SKM-1 (cell line): ENCODE data around the gene PLS1.

Source experiments
- DNase-seq: peaks from one replicate; lab custom pipeline; 2025; ENCODE audit not compliant: unreplicated experiment; lab: John Stamatoyannopoulos, UW

PLS1 gene

DNA sequence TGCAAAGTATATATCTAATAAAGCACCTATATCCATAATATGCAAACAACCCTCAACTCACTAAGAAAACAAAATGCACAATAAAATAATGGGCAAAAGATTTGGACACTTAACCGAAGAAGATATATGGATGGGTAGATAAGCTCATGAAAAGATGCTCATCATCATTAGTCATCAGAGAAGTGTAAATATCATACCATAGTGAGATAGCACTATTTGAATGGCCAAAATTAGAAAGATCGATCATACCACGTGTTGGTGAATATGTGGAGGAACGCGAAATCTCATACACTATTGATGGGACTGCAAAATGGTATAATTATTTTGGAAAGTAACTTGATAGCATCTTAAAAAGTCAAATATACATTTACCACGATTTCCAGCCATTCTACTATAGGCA lies 40.5 kb downstream of the PLS1 start:
- no peak for DNase-seq

DNA sequence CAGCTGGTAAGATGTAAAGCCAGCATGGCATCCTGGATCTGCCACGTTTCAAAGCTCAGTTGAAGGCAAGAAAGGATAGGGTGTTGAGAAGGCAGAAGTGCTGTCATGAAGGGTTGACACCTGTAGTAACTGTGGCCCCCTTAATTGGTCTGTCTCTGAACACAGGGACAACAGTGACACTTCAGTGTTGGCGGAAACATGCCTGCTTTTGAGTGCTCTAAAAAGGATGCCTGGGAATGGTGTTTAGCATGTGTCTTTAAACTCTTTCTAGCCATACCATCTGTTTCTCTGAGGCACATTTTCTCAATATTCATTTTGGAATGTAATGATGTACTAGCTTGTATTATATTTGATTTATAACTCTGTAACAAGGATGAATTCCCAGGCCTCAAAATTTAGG lies 42.1 kb downstream of the PLS1 start:
- no peak for DNase-seq

DNA sequence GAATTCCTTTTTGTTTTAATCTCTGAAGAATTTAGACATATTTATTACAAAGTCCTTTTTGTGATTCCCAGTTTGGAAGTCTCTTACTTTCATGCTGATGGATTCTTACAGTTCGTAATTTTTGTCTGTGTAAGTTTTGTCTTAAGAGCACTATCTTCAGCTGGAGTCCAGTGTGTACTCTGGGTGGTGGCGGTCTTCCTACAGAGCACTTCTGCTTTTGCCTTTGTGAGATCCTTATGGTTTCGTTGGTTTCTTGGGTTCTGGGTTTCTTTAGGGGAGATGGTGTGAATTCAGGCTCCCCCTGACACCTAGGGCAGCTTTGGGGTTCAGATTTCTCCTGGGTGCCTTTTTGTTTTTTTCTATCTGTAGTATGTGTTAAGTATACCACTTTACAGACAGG lies 45.3 kb downstream of the PLS1 start:
- DNase-seq: no peak

DNA sequence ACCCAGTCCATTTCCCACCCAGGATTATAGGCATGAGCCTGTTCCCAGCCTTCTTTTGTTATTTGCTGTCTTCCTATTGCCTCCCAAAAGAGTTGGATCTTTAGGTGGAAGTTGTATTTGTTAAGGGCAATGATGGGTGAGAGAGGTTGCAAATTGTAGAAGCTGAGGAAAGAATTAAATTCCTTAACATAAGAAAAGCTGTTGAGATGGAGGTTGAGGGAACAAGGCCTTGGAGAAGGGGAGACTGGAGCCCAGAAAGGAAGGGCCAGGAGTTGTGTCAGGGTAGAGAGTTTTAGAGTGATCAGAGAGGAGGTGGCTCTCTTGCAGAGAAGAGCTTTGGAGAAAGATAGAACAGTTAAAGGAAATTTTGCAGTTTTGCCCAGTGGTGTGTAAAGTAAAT lies 46.8 kb downstream of the PLS1 start:
- no peak for DNase-seq

DNA sequence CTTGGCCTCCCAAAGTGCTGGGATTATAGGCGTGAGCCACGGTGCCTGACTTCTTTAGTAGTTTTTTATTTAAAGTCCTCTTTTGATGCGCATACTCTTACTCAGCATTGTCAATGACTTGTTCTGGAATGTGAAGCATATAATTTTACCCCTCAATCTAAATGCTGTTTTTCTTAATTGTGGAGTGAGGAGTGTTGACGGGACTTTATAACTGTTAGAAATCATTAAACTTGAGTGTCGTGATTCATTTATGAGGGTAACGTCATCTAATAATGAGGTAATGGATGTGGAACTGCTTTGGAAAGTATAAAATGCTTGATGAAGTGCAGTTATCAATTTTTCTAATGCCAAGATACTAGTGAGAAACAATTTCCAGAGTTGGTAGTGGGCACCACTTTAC lies 48.3 kb downstream of the PLS1 start:
- DNase-seq: no peak

DNA sequence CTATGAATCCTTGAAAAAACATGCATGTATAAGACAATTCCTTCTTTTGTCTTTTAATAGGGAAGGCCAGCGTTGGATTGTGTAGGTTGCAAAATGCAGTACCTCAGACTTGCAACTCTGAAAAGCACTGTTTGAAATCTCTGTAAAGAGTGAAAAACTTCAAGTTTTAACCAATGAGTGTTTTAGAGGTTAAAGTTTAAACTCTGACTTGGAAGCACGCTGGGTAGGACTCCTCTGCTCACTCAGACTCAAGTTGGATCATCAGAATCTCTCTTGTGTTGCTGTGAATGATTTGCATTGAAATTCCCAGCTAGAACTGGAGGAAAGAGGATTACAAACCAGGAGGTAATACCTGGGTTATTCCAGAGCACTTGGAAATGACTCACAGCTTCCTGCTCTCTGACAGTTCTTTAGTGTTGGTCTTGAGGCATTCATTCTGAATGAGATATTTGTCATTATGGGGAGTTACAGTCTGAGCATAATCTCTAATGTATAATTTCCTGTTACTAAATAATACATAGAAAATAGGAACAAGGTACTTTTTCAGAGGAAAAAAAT lies 49.1 kb downstream of the PLS1 start:
- no peak for DNase-seq

DNA sequence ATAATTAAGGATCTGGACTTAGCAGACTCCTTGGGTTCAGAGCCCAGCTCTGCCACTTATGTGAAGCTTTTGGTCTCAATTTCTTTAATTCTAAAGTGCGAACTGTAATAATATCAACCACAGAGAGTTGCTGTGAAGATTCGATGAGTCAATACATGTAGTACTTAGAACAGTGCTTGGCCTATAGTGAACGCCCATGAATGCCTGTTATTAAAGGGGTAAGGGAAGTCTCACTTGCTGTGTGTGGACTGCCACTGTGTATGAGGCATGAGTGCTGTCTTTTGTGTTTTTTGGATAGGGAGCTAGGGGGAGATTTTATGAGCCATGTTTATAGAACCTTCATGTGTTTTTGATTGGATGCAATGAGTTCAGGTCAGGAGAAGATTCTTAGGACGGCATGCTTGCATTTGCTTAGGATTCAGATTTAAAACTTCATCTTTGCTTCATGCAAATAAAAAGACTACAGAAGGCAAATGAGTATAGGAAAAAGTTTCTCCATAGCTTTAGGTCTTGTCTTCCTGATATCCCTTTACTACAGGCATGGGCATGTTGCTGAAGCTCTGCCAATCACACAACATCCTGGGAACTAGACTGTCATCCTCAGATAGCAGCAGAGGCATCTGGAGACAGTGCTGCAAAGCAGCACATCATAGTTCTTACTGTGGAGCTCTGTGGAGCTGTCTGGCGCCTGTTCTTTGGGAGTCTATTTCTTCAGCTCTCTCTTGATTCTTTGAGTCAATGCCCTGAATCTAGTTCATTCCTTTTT lies 50.0 kb downstream of the PLS1 start:
- DNase-seq: no peak

GRCh38 chr3:142647856-142648255 lies 51.7 kb downstream of the PLS1 start:
- DNase-seq: no peak

GRCh38 chr3:142648950-142649349 lies 52.8 kb downstream of the PLS1 start:
- DNase-seq: no peak

DNA sequence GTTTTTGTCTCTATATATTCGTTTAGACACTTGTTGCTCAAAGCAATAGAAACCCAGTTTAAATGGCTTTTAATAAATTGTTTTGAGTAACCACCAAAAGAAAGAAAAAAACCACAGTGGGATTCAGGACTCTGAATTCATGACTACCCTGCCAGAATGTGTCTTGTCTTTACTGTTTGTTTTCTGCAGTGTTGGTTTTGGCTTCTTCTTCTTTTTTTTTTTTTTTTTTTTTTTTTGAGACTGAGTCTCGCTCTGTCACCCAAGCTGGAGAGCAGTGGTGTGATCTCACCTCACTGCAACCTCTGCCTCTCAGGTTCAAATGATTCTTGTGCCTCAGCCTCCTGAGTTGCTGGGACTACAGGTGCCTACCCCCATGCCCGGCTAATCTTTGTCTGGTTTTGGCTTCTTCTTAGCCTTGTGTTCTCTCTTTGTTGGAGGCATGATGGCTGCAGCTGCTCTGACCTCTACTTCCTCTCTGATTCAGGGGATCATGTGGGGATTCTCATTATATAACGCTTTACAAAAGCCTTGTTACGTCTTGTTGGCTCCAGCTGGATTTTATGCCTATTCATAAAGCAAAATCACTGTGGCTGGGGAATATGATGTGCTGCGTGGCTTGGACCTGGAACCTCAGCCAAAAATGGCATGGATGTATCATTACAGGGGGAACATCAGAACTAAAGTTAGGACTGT lies 54.0 kb downstream of the PLS1 start:
- DNase-seq: no peak

GRCh38 chr3:142651711-142652110 lies 55.5 kb downstream of the PLS1 start:
- DNase-seq: no peak

DNA sequence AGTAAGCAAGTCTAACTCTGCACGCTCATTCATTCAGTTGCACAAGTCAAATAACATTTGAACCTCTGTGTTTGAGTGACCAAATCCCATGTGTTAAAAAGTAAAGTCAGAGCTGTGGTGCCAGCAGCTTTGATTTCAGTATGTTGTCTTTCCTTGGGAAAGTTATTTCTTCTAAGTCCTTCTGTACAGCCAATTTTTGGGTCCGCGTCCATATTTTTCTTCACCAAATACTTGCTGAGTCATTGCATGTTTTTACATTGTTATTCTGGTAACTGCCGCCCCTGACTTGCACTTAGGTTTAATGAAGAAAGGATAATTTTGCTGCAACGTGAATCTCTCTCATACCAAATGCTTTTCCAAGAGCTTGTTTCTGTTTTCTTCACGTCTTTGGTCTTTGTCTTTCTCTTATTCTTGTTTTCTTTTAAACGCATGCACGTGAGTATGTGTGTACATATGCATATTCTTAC lies 56.7 kb downstream of the PLS1 start:
- DNase-seq: no peak

- DNase-seq: peak; percentile 39
Measured at GRCh38 chr3:142656575-142656974, 60.4 kb downstream of the PLS1 start.

- no peak for DNase-seq
Measured at GRCh38 chr3:142657033-142657432, 60.8 kb downstream of the PLS1 start.

GRCh38 chr3:142660383-142660782 lies 64.2 kb downstream of the PLS1 start:
- DNase-seq: no peak

- no peak for DNase-seq
Measured at GRCh38 chr3:142660893-142661292, 64.7 kb downstream of the PLS1 start.

GRCh38 chr3:142663865-142664264 lies 67.7 kb downstream of the PLS1 start:
- no peak for DNase-seq

- no peak for DNase-seq
Measured at GRCh38 chr3:142664311-142664710, 68.1 kb downstream of the PLS1 start.

- DNase-seq: no peak
Measured at GRCh38 chr3:142664819-142665218, 68.6 kb downstream of the PLS1 start.

GRCh38 chr3:142670120-142670519 lies 73.9 kb downstream of the PLS1 start:
- no peak for DNase-seq

- DNase-seq: no peak
Measured at GRCh38 chr3:142676151-142676550, 80.0 kb downstream of the PLS1 start.

GRCh38 chr3:142680710-142681109 lies 84.5 kb downstream of the PLS1 start:
- DNase-seq: no peak
